ENCODE results near the gene FOXD1.

DNA sequence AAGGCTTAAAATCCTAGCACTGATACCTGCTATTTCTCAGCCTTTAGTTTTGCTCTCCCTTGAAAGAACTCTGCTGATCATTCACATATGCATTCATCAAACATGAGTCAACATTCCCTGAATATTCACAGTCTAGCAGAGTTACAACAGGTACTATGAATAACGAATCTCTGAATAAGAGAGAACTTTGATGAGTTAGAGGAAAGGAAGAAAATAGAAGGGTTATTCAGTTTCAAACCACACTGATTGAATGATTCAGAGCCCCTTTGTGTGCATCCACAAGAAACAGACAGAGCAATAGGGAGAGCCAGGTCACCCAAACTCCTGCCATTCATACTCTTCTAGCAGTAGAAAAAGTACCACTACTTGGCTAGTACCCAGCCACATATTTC lies 36.0 kb downstream of the FOXD1 start:
- no peak for TF ChIP-seq POLR2A (IDR thresholded peaks at IDR 0.05)
- TF ChIP-seq, protein P1, sequence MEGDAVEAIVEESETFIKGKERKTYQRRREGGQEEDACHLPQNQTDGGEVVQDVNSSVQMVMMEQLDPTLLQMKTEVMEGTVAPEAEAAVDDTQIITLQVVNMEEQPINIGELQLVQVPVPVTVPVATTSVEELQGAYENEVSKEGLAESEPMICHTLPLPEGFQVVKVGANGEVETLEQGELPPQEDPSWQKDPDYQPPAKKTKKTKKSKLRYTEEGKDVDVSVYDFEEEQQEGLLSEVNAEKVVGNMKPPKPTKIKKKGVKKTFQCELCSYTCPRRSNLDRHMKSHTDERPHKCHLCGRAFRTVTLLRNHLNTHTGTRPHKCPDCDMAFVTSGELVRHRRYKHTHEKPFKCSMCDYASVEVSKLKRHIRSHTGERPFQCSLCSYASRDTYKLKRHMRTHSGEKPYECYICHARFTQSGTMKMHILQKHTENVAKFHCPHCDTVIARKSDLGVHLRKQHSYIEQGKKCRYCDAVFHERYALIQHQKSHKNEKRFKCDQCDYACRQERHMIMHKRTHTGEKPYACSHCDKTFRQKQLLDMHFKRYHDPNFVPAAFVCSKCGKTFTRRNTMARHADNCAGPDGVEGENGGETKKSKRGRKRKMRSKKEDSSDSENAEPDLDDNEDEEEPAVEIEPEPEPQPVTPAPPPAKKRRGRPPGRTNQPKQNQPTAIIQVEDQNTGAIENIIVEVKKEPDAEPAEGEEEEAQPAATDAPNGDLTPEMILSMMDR (IDR thresholded peaks at IDR 0.05) = no peak
